Tibial artery (tissue), 4 donors: ENCODE measurements around the gene TNS4.

Experiments
- DNase-seq, 2 donors: peaks; one replicate each; pipeline ENCODE4 v3.0.0-alpha.2; 2019
- H3K27ac ChIP-seq, 2 donors: fragments of 200-600 bp; sonication (generic) in 1 of 2; 1 replicate in 1 of 2; 2 replicates in 1 of 2; pipeline ENCODE4 v1.5.1; 2018 to 2019; ENCODE audit warnings: mild to moderate bottlenecking in 1 of 2
- H3K27me3 ChIP-seq, 2 donors: fragments of 200-600 bp; sonication (generic) in 1 of 2; one replicate each; pipeline versions ENCODE4 v1.5.1 to v1.6.0; 2016 to 2019
- H3K36me3 ChIP-seq, 3 donors: fragments of 200-600 bp; sonication (generic) in 2 of 3; one replicate each; pipeline ENCODE4 v1.5.1; 2016 to 2019; ENCODE audit warnings: mild to moderate bottlenecking in 2 of 3
- H3K4me1 ChIP-seq, 4 donors: fragments of 200-600 bp; sonication (generic) in 2 of 4; 1 replicate in 3 of 4; 2 replicates in 1 of 4; pipeline ENCODE4 v1.5.1; 2016 to 2019
- H3K4me3 ChIP-seq, 2 donors: fragments of 200-600 bp; sonication (generic) in 1 of 2; 1 replicate in 1 of 2; 2 replicates in 1 of 2; pipeline ENCODE4 v1.5.1; 2018 to 2019; ENCODE audit warnings: mild to moderate bottlenecking in 2 of 2
- H3K9me3 ChIP-seq, 3 donors: fragments of 200-600 bp; sonication (generic) in 1 of 3; one replicate each; pipeline ENCODE4 v1.5.1; 2016 to 2019
- intact Hi-C: fragments of 100-400 bp; cut with DNase I; formaldehyde crosslinking; loops from one replicate; pipeline ENCODE4 v1.15.0; 2023; ENCODE audit warnings: low total_unique reads
- TF ChIP-seq, protein P1 (sequence below), 2 experiments: fragments of 200-600 bp in 1 of 2; fragments of 450-650 bp in 1 of 2; IDR thresholded peaks; one replicate each; pipeline ENCODE4 v1.5.1; 2017 to 2019; ENCODE audit warnings: antibody characterized with exemption in 2 of 2, mild to moderate bottlenecking in 1 of 2, moderate library complexity in 1 of 2

The TNS4 gene

DNA sequence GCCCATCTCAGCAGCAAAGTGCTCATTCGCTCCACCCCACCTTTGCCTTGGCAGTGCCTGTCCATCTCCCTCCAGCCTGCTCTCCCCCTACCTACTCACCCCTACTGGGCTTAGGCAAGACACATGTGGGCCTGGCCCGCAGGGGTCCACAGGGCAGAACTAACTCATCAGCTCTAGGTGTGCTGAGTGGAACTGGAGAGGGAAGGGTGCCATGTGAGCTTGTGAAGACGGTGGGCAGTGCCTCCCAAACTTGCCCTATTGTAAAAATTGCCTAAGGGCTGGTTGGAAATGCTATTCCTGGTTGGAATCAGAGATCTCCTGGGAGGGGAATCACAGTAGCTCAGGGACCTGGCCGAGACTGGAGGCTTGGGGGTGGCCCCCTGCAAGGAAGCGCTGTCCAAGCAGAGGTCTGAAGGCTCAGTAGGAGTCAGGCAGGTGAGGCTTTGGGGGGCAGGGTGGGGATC, 29.1 kb upstream of the TNS4 start:
- Histone ChIP-seq H3K4me1 (peaks cover 0 to 24% (median 16%) of the 10 kb centered on the region in 4 donors), H3K27me3 (no peaks in the 10 kb centered on the region), H3K9me3 (no peaks in the 10 kb centered on the region), H3K27ac (no peak overlapping the region), H3K36me3 (no peaks in the 10 kb centered on the region), H3K4me3 (no peak overlapping the region)
- intact Hi-C loops = loop anchor here (5.0 to 10.0 kb wide), 3 partner anchors 53 to 176 kb away; partner anchors contain the start of gene IGFBP4
- peak in 1 of 2 donors; percentile 12 for DNase-seq
- TF ChIP-seq, protein P1, sequence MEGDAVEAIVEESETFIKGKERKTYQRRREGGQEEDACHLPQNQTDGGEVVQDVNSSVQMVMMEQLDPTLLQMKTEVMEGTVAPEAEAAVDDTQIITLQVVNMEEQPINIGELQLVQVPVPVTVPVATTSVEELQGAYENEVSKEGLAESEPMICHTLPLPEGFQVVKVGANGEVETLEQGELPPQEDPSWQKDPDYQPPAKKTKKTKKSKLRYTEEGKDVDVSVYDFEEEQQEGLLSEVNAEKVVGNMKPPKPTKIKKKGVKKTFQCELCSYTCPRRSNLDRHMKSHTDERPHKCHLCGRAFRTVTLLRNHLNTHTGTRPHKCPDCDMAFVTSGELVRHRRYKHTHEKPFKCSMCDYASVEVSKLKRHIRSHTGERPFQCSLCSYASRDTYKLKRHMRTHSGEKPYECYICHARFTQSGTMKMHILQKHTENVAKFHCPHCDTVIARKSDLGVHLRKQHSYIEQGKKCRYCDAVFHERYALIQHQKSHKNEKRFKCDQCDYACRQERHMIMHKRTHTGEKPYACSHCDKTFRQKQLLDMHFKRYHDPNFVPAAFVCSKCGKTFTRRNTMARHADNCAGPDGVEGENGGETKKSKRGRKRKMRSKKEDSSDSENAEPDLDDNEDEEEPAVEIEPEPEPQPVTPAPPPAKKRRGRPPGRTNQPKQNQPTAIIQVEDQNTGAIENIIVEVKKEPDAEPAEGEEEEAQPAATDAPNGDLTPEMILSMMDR (IDR thresholded peaks at IDR 0.05) = no peak

DNA sequence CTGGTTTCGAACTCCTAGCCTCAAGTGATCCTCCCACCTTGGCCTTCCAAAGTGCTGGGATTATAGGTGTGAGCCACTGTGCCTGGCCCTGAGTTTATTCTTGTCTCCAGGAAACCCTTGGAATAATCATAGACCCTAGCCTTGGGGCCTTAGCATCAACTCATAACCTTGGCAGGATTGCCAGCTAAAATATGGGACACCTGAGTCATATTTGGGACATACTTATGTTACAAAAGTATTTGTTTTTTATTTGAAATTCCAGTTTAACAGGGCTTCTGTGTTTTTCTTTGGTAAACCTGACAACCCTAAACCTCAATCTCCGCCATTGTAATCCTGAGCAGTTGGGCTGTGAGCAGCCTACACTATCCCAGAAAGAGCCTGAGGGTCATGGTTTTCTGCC, 28.6 kb upstream of the TNS4 start:
- TF ChIP-seq, protein P1 (IDR thresholded peaks at IDR 0.05) = no peak

DNA sequence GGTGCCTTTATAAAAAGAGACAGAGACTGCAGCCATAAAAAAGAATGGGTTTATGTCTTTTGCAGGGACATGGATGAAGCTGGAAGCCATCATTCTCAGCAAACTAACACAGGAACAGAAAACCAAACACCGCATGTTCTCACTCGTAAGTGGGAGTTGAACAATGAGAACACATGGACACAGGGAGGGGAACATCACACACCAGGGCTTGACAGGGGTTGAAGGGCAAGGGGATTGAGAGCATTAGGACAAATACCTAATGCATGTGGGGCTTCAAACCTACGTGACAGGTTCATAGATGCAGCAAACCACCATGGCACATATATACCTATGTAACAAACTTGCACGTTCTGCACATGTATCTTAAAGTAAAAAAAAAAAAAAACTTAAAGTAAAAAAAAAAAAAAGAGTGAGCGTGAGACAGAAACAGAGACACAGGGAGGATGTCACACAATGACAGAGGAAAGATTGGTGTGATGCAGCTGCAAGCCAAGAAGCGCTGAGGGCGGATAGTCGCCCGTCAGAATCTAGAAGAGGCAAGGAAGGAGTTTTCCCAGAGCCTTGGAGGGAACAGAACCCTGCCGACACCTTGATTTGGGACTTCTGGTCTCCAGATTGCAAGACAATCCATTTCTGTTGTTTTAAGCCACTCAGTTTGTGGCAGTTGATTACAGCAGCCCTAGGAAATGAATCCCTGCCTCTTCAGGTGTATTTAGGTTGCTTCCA, 27.4 kb upstream of the TNS4 start:
- intact Hi-C loops = loop anchor here (1.0 kb wide), 1 partner anchor 18 kb away; no protein-coding TSS in a partner anchor
- Histone ChIP-seq H3K9me3 (no peaks in the 10 kb centered on the region), H3K4me1 (peaks cover 0 to 23% (median 16%) of the 10 kb centered on the region in 4 donors), H3K27me3 (no peaks in the 10 kb centered on the region), H3K36me3 (no peaks in the 10 kb centered on the region), H3K4me3 (no peak overlapping the region), H3K27ac (no peak overlapping the region)
- TF ChIP-seq, protein P1 (IDR thresholded peaks at IDR 0.05) = no peak
- DNase-seq = no peak

More for the DNA sequence above, 28.6 kb upstream of the TNS4 start:
- intact Hi-C loops = loop anchor here (5.0 to 10.0 kb wide), 3 partner anchors 53 to 175 kb away; partner anchors contain the start of gene IGFBP4
- H3K27me3 ChIP-seq = no peaks in the 10 kb centered on the region
- no peaks in the 10 kb centered on the region for H3K36me3 ChIP-seq
- peaks cover 0 to 23% (median 15%) of the 10 kb centered on the region in 4 donors for H3K4me1 ChIP-seq
- H3K4me3 ChIP-seq = no peak overlapping the region
- DNase-seq = no peak
- H3K9me3 ChIP-seq = no peaks in the 10 kb centered on the region
- H3K27ac ChIP-seq = no peak overlapping the region

DNA sequence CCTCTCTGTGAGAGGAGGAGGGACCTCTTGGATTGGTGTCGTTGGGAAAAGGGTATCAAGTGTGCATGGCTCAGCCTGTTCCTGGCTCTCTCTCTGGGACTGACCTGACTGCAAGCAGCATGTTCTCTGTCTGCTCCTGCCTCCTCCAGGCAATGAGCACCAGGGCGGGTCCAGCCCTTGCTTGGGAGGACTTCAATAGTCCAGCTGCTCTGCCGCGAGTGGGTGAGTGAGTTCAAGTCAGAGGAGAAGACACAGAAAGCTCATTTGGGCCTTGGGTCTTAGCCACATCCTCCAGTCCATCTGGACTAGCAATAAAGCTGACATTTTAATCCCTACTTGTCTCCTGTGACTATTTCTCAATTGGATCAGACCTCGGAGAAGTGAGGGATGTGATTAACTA, 25.2 kb upstream of the TNS4 start:
- peaks cover 0 to 13% (median 4%) of the 10 kb centered on the region in 4 donors for H3K4me1 ChIP-seq
- no peaks in the 10 kb centered on the region for H3K36me3 ChIP-seq
- no peak overlapping the region for H3K27ac ChIP-seq
- H3K4me3 ChIP-seq = no peak overlapping the region
- intact Hi-C loops = no loop called here
- H3K27me3 ChIP-seq = no peaks in the 10 kb centered on the region
- TF ChIP-seq, protein P1 (IDR thresholded peaks at IDR 0.05) = no peak
- H3K9me3 ChIP-seq = no peaks in the 10 kb centered on the region
- DNase-seq = no peak

DNA sequence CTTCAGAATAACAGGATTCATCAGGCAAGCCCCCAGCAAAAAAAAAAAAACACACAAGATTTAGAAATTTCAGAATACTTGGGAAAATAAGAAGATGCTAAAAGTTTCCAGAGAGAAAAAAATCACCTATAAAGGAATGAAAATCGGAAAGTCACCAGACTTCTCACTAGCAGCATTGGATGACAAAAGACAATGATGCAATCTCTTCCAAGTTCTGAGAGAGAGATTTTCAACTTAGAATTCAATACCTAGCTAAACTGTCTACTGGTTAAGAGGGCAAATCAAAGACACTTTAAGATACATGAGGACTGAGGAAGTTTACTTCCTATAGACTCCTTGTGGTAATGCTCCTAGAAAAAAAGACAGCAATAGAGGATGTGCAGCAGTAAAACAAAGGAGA, 23.9 kb upstream of the TNS4 start:
- Histone ChIP-seq H3K27me3 (peaks cover 0 to 11% of the 10 kb centered on the region in 2 donors), H3K36me3 (no peaks in the 10 kb centered on the region), H3K4me3 (no peak overlapping the region), H3K27ac (no peak overlapping the region), H3K9me3 (no peaks in the 10 kb centered on the region), H3K4me1 (peaks cover 0 to 4% (median 0%) of the 10 kb centered on the region in 4 donors)
- intact Hi-C loops = no loop called here
- no peak for DNase-seq
- TF ChIP-seq, protein P1 (IDR thresholded peaks at IDR 0.05) = no peak
